Uterus (tissue), 2 donors: Measurements from ENCODE around the gene SELL.
"Not testable (repeated sequence)": the region's sequence is repeated elsewhere in the genome, so short reads cannot be mapped to it uniquely, and the experiment has no call there.

Experiments
- POLR2A ChIP-seq, 2 donors: fragments of 450-650 bp; IDR thresholded peaks; one replicate each; pipeline ENCODE4 v1.6.1; 2016; ENCODE audit warnings: antibody characterized with exemption in 2 of 2, mild to moderate bottlenecking in 1 of 2, moderate library complexity in 1 of 2
- TF ChIP-seq, protein P1 (sequence below), 4 experiments: fragments of 200-600 bp in 2 of 4; fragments of 450-650 bp in 2 of 4; sonication (generic) in 2 of 4; IDR thresholded peaks; one replicate each; pipeline ENCODE4 v1.5.1; 2016 to 2019; ENCODE audit warnings: antibody characterized with exemption in 4 of 4, mild to moderate bottlenecking in 2 of 4, moderate library complexity in 1 of 4

DNA sequence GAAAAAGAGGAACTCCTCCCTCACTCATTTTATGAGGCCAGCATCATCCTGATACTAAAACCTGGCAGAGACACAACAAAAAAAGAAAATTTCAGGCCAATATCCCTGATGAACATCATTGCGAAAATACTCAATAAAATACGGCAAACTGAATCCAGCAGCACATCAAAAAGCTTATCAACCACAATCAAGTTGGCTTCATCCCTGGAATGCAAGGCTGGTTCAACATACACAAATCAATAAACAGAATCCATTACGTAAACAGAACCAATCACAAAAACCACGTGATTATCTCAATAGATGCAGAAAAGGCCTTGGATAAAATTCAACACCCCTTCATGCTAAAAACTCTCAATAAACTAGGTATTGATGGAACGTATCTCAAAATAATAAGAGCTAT is 1.7 kb upstream of the SELL start:
- TF ChIP-seq, protein P1, sequence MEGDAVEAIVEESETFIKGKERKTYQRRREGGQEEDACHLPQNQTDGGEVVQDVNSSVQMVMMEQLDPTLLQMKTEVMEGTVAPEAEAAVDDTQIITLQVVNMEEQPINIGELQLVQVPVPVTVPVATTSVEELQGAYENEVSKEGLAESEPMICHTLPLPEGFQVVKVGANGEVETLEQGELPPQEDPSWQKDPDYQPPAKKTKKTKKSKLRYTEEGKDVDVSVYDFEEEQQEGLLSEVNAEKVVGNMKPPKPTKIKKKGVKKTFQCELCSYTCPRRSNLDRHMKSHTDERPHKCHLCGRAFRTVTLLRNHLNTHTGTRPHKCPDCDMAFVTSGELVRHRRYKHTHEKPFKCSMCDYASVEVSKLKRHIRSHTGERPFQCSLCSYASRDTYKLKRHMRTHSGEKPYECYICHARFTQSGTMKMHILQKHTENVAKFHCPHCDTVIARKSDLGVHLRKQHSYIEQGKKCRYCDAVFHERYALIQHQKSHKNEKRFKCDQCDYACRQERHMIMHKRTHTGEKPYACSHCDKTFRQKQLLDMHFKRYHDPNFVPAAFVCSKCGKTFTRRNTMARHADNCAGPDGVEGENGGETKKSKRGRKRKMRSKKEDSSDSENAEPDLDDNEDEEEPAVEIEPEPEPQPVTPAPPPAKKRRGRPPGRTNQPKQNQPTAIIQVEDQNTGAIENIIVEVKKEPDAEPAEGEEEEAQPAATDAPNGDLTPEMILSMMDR (IDR thresholded peaks at IDR 0.05), result not testable (repeated sequence)
- TF ChIP-seq POLR2A (IDR thresholded peaks at IDR 0.05), result not testable (repeated sequence)
